ENCODE results near the gene TKTL2. TPM values are rescaled to one million over a fixed set of nuclear protein-coding genes. Genes with fewer than 3 reads are reported as not detected.

Gene TKTL2, protein sequence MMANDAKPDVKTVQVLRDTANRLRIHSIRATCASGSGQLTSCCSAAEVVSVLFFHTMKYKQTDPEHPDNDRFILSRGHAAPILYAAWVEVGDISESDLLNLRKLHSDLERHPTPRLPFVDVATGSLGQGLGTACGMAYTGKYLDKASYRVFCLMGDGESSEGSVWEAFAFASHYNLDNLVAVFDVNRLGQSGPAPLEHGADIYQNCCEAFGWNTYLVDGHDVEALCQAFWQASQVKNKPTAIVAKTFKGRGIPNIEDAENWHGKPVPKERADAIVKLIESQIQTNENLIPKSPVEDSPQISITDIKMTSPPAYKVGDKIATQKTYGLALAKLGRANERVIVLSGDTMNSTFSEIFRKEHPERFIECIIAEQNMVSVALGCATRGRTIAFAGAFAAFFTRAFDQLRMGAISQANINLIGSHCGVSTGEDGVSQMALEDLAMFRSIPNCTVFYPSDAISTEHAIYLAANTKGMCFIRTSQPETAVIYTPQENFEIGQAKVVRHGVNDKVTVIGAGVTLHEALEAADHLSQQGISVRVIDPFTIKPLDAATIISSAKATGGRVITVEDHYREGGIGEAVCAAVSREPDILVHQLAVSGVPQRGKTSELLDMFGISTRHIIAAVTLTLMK
- not detected for polyA plus RNA-seq (2012; ENCODE audit: insufficient read length, low read depth)

DNA sequence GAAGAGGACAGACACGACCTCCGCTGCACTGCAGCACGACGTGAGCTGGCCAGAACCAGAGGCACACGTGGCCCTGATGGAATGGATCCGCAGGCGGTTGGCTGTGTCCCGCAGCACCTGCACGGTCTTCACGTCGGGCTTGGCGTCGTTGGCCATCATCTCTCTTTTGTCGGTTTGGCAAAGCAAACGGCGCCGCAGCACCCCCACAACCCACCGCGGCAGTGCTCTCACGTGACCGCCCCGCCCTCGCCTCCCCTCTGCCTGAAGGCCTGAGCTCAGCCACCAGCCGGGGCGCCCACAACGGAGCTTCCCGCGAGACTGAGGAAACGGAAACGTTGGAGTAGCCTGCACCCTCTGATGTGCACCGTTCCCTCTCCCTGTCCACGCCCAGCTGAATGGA is at the start of gene TKTL2:
TKTL2 (minus strand) TSS at position 179 of the 400 bp plus-strand sequence; CDS start at position 159, 20 bp downstream.
- TF ChIP-seq SIN3A (IDR thresholded peaks at IDR 0.05; ENCODE audit: borderline replicate concordance, insufficient read depth, low read length) (no peak), TAF1 (IDR thresholded peaks at IDR 0.05; ENCODE audit: borderline replicate concordance, insufficient read depth, low read length) (no peak), FOXP2 (optimal IDR thresholded peaks at IDR 0.05; ENCODE audit: borderline replicate concordance, extremely low read depth, extremely low read length, insufficient read depth) (no peak), POLR2AphosphoS5 (IDR thresholded peaks at IDR 0.05; ENCODE audit: low read depth, low read length) (no peak)
- TF ChIP-seq, protein P1, sequence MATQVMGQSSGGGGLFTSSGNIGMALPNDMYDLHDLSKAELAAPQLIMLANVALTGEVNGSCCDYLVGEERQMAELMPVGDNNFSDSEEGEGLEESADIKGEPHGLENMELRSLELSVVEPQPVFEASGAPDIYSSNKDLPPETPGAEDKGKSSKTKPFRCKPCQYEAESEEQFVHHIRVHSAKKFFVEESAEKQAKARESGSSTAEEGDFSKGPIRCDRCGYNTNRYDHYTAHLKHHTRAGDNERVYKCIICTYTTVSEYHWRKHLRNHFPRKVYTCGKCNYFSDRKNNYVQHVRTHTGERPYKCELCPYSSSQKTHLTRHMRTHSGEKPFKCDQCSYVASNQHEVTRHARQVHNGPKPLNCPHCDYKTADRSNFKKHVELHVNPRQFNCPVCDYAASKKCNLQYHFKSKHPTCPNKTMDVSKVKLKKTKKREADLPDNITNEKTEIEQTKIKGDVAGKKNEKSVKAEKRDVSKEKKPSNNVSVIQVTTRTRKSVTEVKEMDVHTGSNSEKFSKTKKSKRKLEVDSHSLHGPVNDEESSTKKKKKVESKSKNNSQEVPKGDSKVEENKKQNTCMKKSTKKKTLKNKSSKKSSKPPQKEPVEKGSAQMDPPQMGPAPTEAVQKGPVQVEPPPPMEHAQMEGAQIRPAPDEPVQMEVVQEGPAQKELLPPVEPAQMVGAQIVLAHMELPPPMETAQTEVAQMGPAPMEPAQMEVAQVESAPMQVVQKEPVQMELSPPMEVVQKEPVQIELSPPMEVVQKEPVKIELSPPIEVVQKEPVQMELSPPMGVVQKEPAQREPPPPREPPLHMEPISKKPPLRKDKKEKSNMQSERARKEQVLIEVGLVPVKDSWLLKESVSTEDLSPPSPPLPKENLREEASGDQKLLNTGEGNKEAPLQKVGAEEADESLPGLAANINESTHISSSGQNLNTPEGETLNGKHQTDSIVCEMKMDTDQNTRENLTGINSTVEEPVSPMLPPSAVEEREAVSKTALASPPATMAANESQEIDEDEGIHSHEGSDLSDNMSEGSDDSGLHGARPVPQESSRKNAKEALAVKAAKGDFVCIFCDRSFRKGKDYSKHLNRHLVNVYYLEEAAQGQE (IDR thresholded peaks at IDR 0.05; ENCODE audit: insufficient read depth in 1 of 2, low read depth in 2 of 2, low read length in 2 of 2): no peak

DNA sequence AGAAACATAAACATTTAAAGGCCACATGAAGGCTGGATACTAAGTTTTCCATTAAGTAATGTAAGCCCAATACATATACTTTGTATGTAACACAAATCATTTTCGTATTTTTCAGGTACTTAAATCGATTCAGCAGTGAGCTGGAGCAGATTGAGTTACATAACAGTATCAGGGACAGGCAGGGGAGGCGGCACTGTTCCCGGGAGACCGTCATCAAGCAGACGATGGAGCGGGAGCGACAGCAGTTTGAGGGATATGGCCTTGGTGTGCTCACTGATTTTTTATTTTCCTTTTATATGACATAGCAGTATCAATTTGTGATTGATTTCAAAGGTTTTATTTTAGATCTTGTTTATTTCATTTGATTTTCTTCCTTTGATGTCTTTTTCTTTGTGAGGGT is 41.6 kb upstream of the TKTL2 start:
- TF ChIP-seq TAF1 (IDR thresholded peaks at IDR 0.05; ENCODE audit: borderline replicate concordance, insufficient read depth, low read length) (no peak), FOXP2 (optimal IDR thresholded peaks at IDR 0.05; ENCODE audit: borderline replicate concordance, extremely low read depth, extremely low read length, insufficient read depth) (no peak), POLR2AphosphoS5 (IDR thresholded peaks at IDR 0.05; ENCODE audit: low read depth, low read length) (no peak), SIN3A (IDR thresholded peaks at IDR 0.05; ENCODE audit: borderline replicate concordance, insufficient read depth, low read length) (no peak)

DNA sequence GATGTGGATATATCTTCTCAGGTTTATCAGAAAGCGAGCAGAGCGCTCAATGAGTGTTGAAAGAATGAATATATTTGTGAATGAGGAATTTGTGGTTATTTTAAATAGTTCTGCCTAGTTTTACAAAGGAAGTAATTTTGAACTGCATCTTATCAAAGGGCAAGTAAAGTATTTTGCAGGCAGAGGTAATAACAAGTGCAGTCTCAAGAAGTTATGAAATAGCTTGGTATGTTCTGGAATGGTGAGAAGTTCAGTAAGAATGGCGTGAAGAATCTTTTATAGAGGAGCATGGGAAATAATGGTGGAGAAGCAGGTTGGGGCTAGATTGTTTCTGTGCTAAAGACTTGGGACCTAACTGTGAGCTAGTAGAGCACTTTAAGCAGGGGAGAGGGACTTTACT is 31.8 kb upstream of the TKTL2 start:
- TF ChIP-seq SIN3A (IDR thresholded peaks at IDR 0.05; ENCODE audit: borderline replicate concordance, insufficient read depth, low read length) (no peak), FOXP2 (optimal IDR thresholded peaks at IDR 0.05; ENCODE audit: borderline replicate concordance, extremely low read depth, extremely low read length, insufficient read depth) (no peak), TAF1 (IDR thresholded peaks at IDR 0.05; ENCODE audit: borderline replicate concordance, insufficient read depth, low read length) (no peak)

DNA sequence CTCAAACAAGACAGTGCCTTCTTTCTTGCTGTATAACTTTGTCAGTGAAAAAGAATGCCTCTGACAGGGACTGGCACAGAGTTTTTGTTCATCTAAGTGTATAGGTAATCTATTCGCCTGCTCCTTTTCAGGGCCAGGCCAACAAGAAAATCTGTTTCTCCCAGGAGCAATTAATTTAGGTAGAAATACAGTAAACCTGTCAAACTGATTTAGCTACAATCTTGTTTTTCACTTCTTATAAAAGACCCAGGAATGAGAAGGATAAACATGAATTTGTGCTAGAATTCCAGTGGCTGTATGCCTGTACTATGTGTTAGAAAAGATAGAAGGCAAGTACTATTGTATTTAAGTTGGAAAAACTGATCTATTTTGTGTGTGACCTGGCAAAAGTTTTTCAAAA is 27.0 kb upstream of the TKTL2 start:
- TF ChIP-seq SIN3A (IDR thresholded peaks at IDR 0.05; ENCODE audit: borderline replicate concordance, insufficient read depth, low read length) (no peak), POLR2AphosphoS5 (IDR thresholded peaks at IDR 0.05; ENCODE audit: low read depth, low read length) (no peak), FOXP2 (optimal IDR thresholded peaks at IDR 0.05; ENCODE audit: borderline replicate concordance, extremely low read depth, extremely low read length, insufficient read depth) (no peak), TAF1 (IDR thresholded peaks at IDR 0.05; ENCODE audit: borderline replicate concordance, insufficient read depth, low read length) (no peak)
- TF ChIP-seq, protein P1 (IDR thresholded peaks at IDR 0.05; ENCODE audit: insufficient read depth in 1 of 2, low read depth in 2 of 2, low read length in 2 of 2): no peak

DNA sequence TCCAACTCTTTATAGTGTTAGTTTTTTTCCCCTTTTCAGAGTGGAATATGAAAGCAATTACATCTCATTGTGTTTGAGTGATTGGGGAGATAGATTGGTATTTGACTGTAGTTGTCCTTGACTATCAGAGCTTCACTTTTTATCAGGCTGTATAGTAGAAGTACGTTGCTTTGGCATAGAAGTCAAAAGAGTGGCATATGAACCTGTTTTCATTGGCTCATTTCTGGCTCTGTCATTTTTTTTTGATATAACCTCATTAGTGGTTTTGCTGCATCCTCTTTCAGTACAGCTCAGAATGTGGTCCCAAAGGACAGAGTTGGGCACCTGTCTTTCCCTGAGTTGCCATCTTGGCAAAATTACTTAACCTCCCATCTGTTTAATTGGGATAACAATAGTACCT is 22.3 kb upstream of the TKTL2 start:
- TF ChIP-seq FOXP2 (optimal IDR thresholded peaks at IDR 0.05; ENCODE audit: borderline replicate concordance, extremely low read depth, extremely low read length, insufficient read depth): no peak
- no peak for TF ChIP-seq SIN3A (IDR thresholded peaks at IDR 0.05; ENCODE audit: borderline replicate concordance, insufficient read depth, low read length)
- TF ChIP-seq, protein P1 (IDR thresholded peaks at IDR 0.05; ENCODE audit: insufficient read depth in 1 of 2, low read depth in 2 of 2, low read length in 2 of 2): no peak
- TF ChIP-seq POLR2AphosphoS5 (IDR thresholded peaks at IDR 0.05; ENCODE audit: low read depth, low read length): no peak
- no peak for TF ChIP-seq TAF1 (IDR thresholded peaks at IDR 0.05; ENCODE audit: borderline replicate concordance, insufficient read depth, low read length)

Measured in PFSK-1 (cell line).